SW 1271 (cell line): Measurements from ENCODE around the gene PRSS53.
"Not testable (repeated sequence)": the region's sequence is repeated elsewhere in the genome, so short reads cannot be mapped to it uniquely, and the experiment has no call there.

Source experiments
- DNase-seq, 2 experiments: peaks; one replicate each; lab custom pipeline; 2025; lab: John Stamatoyannopoulos, UW

PRSS53 gene

DNA sequence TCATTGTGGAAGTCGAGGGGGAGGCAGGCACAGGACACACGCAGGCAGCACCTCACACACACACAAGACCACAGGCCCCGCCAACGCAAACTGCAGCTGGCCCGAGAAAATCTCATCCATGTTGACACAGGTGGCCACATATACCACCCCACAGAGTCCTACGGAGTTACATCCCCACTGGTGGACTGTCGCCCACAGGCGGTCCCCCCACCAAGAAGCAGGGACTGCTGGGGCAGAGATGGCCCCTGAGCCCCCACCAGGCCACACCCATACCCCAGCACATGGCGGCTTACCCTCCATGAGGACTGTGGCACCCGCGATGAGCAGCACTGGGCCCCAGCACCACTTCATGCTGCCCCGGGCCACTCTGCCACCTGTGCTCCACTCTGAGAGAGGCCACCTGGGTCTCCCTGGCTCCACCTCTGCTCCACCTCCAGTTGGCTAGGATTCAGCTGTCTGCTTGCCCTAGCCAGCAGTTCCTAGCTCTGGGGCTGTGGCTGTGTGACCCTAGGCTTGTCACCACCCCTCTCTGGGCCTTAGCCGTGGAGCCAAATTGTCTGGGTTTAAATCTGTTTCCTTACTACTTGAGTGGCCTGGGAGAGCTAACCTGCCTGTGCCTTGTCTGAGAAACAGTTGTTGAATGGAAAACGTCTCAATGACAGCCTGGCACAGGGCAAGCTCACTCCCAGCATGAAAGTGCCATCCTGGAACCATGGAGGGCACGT, at the start of gene PRSS53:
PRSS53 (minus strand) TSS at position 485 of the 725 bp plus-strand sequence; CDS start at position 351, 134 bp downstream.
- DNase-seq: no peak

DNA sequence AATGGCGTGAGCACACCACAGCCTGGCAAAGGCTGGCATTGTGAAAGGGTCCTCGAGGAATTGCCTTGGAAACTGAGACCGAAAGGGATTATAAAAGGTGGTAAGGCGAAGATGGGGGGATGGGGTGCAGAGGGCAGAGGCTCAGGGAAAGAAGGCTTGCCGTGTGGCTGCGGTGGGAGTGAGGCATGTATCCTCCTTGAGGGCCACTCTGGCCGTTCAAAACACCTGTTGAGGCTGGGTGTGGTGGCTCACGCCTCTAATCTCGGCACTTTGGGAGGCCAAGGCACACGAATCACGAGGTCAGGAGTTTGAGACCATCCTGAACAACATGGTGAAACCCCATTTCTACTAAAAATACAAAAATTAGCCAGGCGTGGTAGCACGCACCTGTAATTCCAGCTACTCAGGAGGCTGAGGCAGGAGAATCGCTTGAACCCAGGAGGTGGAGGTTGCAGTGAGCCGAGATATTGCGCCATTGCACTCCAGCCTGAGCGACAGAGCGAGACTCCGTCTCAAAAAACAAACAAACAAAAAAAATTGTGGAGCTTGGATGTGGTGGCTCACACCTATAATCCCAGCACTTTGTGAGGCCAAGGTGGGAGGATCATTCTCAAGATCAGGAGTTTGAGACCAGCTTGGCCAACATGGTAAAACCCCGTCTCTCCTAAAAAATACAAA, 48.2 kb upstream of the PRSS53 start:
- not testable (repeated sequence) for DNase-seq

DNA sequence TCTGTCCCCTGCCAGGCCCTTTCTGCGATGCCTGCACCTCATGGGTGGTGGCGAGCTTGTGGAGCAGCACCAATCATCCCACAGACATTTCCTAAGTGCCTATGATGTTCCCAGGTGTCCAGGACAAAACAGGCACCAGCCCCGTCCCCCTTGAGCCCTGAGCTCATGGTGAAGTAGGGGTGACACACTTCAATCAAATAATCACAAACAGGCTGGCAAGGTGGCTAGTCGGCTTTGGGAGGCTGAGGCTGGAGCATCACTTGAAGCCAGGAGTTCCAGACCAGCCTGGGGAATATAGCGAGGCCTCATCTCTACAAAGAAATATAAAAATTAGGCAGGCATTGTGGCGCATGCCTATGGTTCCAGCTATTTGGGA, 47.5 kb upstream of the PRSS53 start:
- no peak for DNase-seq

DNA sequence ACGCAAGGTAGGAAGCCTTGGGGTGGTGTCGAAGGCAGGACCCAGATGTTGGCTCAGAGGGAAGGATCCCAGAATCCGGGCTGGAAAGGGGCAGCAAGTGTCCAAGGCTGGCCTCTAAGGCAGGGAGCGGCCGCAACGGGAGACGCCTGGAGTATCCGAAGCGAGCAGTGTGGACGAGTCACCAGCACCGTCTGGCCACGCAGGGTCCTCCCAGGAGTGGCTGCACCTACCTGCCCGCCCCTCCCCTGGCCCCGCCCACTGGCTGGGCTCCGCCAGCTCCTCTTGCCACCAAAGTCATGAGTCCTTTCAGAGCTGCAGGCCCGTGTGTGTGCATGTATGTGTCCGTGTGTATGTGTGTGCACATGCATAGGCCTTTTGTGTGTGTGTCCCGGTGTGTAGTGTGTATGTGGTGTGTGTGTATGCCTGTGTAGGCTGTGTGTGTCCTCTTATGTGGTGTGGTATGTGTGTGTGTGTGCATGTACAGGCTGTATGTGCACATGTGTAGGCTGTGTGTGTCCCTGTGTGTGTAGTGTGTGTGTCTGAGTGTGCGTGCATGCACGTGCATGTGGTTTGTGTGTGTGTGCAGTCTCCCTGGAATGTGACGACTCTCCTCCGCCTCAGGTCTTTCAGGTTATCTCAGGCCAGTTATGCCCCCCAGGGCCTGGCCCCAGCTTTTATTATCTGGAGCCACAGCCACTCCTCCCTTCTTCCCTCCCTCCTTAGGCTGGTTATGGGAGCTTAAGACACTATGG, 47.0 kb upstream of the PRSS53 start, which contains the start of gene PRSS8:
PRSS8 (minus strand) TSS at position 193 of the 752 bp plus-strand sequence. CDS start 229 bp downstream, outside the sequence.
- DNase-seq: no peak

DNA sequence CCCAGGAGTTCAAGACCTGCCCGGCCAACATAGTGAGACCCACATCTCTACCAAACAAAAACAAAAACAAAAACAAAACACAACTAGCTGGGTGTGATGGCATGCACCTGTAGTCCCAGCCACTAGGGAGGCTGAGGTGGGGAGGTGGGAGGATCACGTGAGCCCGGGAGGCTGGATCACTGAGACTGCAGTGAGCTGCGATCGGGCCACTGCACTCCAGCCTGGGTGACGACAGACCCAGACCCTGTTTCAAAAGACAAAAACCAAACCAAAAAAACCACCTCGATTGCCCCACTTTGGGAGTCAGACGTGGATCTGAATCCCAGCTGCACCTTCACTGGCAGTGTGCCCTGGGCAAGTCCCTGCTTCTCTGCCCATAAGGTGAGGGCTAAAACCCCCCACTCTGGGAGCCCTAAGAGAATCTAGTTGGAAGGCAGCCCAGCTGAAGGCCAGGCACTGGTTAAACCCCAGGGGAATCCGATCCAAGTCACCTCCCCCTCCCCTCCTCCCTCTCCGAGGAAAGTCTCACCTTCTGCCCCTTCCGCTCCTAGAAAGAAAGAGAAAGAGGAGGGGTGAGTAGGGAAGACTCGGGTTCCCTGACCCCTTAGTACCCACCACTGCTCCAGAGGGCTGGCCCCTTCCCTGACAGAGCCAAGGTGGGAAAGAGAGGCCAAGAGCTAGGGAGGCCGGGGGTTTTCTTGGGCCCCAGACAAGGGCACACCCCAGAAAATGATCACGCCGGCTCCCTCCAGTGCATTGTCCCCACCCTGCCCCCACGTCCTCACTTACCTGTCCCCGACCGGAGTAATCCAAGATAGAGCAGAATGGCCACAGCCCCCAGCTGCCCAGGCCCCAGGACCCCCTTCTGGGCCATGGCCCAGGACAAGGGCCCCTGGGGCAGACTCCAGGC, 46.1 kb upstream of the PRSS53 start:
- DNase-seq: no peak

DNA sequence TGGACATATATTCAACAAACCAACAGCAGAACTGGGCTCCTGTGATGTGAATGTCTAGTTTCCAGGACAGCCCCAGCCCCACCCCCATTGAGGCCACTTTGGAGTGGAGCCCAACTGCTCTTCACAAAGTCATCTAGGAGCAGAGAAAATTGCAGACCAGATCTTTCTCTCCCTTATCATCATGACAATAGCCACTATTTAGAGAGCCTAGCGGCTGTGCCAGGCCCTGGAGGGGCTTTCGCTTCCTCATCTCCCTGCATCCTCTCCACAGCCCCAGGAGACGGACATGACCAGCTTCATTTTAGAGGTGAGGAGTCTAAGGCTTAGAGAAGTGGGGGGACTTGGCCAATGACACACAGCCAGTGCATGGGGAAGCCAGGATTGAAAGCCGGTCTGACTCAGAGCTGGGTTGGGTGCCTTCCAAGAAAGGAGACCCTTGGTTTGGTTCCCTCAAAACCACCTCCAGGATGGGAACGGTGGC, 45.4 kb upstream of the PRSS53 start:
- no peak for DNase-seq

DNA sequence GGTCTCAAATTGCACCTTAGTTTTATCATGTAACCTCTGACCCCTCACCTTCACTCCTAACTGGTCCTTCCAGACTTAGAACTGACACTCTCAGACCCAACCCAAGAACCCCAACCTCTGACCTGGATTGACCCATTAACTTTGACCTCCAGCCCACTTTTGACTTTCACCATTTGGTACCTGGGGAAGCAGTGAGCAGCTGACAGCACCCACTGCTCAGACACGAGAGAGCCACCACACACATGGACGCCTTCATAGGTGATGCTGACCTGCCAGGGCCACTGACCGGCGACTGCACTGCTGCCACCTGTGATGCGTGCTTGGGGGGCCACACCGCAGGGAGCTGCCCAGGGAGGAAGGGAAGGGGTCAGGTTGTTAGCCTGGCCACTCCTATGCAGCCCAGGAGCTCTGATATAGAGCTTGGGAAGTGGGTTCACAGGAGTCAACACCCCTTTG, 44.3 kb upstream of the PRSS53 start:
- DNase-seq: no peak

DNA sequence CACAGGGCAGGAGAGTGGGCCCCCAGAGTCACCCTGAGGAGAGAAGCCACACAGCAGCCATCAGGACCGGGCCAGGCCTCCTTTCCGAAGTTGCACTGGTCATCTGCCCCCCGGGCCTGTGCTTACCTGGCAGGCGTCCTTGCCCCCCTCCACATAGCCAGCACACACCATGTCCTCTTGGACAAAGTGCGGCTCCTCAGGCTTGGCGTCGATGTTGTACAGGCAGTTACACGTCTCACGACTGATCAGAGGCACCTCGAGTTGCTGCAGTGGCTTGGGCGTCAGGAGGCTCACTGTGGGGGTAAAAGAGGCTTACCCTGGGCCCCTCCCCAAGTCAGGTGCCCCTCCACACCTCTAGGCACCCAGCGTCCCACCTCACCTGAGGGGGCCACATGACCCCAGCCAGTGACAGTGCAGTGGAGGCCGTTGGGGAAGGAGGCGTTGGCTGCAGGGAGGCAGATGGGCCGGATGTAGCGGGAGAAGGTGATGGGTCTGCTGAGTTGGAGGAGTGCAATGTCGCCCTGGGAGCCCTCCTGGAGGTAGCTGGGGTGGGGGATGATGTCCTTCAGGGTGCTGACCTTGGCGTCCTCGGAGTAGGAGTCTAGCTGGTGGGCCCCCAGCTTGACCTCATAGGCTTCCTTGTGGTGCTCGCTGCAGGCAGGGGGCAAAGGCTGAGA, 43.7 kb upstream of the PRSS53 start:
- no peak for DNase-seq

DNA sequence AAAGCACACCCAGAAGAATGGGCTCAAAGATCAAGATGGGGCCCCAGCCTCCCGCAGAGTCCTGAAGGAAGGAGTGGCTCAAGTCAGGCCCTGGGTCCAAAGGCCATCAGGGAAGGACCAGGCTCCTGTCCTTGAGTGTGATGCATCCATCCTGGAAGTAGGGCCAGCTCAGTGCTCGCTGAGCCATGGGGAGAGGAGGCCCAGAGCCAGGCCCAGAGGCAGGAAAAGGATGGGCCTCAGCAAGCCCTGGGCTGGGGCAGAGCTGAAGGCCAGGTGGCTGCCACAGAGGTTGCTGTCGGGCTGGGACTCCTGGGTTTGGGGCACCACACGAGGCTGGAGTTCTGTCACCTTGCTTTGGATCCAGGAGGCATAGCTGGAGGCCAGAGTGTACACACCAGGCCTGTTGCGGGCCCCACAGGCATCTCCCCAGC, 43.1 kb upstream of the PRSS53 start:
- no peak for DNase-seq

GRCh38 chr16:31131416-31131815, 42.7 kb upstream of the PRSS53 start:
- no peak for DNase-seq

DNA sequence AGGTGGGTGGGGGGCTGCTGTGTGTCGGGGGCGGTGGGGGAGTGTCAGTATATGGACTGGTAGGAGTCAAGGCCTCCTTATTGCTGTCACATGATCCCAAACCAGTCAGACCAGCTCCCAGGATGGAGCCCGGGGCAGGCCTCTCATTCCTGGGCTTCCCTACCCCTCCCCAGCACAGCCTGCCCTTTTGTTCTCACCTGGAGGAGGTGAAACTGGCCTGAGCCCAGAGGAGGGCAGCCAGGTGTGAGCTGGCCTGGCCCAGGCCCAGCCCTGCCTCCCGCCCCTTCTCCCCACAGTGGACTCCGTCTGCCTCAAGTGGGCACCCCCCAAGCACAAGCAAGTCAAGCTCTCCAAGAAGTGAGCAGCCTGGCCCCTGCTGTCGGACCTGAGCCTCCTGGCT, 42.2 kb upstream of the PRSS53 start:
- no peak for DNase-seq

DNA sequence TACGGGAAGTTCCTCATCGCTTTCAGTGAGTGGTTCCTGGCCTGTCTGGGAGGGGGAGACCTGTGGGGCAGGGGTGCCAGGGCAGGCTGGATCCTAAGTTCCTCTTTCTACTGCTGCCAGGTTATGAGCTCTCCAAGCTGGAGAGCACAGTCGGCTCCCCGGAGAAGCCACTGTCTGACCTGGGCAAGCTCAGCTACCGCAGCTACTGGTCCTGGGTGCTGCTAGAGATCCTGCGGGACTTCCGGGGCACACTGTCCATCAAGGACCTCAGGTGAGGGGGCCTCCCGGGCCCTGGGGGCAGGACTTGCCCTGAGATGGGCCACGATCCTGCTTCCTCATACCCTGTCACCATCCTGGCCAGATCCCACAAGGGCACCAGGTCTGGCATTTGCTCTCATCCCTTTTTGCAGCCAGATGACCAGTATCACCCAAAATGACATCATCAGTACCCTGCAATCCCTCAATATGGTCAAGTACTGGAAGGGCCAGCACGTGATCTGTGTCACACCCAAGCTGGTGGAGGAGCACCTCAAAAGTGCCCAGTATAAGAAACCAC, 41.7 kb upstream of the PRSS53 start:
- no peak for DNase-seq

DNA sequence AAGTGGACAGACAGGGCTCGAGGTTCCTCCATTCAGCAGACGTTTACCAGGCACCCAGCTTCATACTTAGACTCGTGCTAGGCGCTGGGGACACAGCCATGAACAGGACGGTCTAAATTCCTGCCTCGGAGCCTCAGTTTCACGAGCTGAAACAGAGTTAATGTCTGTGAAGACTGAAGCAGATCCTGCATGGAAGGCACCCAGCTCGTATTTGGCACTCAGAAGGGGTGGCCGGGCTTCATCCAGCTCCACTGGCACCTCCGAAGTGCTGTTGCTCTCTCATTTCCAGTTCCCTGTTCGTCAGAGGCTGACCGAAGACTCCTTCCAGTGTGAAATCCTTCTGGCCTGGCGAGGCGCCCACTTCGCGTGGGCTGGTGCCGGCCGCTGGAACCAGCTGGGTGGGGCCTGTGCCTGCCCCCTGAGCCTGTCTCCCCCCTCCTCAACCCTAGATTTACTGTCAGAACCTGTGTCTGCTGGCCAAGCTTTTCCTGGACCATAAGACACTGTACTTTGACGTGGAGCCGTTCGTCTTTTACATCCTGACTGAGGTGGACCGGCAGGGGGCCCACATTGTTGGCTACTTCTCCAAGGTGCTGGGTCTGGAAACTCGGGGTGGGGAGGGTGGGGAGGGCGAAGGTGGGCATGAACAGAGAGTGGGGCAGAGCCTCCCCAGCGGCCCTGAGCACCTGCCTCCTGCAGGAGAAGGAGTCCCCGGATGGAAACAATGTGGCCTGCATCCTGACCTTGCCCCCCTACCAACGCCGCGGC, 41.0 kb upstream of the PRSS53 start:
- no peak for DNase-seq

- no peak for DNase-seq
These were observed 40.2 kb upstream of the PRSS53 start for GRCh38 chr16:31128711-31129567.

GRCh38 chr16:31127182-31127581, 38.4 kb upstream of the PRSS53 start:
- no peak for DNase-seq

DNA sequence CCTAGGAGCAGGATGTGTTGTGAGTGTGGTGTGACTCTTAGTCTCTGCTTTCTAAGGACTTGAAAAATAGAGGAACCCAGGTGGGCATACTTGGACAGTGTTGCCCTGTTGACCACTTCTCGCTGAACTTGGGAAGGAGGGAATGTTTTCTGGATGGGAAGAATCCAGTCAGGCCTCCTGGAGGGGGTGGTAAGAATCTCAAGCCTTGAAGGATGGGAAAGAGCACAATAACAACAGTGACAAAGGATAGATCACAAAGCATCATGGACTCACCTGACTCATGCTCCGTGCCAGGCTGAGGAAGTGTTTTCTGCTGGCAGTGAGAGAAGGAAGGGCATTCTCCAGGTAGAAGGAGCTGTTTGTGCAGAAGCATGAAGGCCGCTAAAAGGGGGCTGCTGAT, 37.1 kb upstream of the PRSS53 start:
- DNase-seq: no peak

DNA sequence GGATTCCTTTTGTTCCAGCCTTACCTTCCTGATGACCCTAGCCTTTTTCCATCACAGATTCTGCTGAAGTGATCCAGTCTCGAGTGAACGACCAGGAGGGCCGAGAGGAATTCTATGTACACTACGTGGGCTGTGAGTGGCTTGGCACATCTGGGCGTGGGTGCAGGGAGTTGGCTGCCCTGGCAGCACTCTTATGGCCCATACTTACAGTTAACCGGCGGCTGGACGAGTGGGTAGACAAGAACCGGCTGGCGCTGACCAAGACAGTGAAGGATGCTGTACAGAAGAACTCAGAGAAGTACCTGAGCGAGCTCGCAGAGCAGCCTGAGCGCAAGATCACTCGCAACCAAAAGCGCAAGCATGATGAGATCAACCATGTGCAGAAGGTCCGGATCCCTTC, 31.4 kb upstream of the PRSS53 start:
- DNase-seq: no peak

DNA sequence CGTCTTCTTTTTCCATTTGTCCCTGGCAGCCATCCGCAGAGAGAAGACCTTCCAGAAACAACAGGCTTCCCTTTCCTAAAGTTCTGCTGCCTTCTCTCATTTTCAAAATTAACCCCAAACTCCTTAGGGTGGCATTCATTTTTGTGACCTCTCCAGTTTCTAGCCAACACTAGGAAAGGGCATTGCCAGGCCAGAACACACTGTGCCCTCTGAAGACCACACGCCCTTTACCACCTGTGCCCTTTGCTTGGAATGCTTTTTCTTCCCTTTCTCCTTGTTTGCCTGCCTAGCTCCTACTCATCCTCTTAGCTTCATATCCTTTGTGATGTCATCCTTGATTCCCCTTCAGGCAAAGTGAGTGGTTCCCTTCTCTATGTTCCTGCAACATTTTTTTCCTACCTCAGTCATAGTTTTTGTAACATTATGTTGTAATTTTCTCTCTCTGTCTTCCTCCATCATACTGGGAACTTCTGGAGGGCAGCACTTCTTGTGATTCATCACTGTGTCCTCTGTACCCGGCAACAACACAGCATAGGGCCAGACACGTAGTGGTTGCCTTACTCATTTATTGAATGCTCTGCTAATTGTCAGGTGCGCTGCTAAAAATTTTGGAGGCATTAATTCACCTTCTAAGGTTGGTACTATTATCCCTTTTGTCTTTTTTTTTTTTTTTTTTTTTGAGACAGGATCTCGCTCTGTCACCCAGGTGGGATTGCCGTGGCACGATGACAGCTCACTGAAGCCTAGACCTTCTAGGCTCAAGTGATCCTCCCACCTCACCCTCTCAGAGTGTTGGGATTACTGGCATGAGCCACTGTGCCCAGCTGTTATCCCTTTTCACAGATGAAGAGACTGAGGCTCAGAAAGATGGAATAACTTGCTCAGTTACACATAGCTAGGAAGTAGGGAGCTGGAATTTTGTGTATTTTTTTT, 29.7 kb upstream of the PRSS53 start:
- no peak for DNase-seq
